Measurements from ENCODE around the gene GGCX. TPM values are rescaled to one million over a fixed set of nuclear protein-coding genes. Genes with fewer than 3 reads are reported as not detected.
A peak's percentile ranks its signal among the peaks of the same experiment; 100 is the strongest.

Gene GGCX
- total and polyA plus RNA-seq, 2 of the 13 experiments (the other 11 are each of a cell fraction or from before 2014, with no cell fraction given) = 72.5 to 103 TPM

DNA sequence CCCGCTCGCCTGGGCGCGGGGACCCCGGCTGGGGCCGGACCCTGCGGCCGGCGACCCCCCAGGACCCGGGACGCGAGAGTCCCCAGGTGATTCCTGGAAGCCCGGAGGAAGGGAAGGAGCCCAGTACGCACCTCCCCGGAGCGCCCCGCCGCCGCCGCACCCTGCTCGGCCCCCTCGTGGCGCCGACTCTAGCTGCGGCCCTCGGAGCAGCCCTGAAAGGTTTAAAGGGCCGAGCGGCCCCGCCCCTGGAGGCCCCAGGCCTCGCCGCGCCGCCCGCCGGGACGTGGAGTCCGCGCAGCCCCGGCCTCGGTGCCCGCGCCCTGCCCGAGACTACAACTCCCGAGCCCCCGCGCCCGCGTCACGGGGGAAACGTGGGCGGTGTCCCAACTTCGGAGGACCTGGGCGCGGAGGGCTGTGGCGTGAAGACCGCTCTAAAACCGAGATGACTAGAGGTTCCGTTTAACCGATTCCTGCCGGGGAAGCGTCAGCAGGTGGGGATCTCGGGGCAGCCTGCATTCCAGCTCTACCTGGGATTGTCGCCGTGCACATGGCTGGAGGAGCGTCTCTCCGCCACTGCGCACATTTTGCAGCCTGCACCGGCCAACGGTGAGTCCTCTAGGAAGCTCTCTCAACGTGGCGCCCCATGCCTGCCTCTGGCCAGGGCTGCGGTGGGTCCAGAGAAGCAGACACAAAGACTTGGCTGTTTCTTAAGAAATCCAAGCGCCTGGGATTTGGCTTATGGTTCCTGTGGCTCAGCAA is 41.4 kb upstream of the GGCX start, which contains the start of gene TMEM150A (continued):
- TF ChIP-seq, protein P1, sequence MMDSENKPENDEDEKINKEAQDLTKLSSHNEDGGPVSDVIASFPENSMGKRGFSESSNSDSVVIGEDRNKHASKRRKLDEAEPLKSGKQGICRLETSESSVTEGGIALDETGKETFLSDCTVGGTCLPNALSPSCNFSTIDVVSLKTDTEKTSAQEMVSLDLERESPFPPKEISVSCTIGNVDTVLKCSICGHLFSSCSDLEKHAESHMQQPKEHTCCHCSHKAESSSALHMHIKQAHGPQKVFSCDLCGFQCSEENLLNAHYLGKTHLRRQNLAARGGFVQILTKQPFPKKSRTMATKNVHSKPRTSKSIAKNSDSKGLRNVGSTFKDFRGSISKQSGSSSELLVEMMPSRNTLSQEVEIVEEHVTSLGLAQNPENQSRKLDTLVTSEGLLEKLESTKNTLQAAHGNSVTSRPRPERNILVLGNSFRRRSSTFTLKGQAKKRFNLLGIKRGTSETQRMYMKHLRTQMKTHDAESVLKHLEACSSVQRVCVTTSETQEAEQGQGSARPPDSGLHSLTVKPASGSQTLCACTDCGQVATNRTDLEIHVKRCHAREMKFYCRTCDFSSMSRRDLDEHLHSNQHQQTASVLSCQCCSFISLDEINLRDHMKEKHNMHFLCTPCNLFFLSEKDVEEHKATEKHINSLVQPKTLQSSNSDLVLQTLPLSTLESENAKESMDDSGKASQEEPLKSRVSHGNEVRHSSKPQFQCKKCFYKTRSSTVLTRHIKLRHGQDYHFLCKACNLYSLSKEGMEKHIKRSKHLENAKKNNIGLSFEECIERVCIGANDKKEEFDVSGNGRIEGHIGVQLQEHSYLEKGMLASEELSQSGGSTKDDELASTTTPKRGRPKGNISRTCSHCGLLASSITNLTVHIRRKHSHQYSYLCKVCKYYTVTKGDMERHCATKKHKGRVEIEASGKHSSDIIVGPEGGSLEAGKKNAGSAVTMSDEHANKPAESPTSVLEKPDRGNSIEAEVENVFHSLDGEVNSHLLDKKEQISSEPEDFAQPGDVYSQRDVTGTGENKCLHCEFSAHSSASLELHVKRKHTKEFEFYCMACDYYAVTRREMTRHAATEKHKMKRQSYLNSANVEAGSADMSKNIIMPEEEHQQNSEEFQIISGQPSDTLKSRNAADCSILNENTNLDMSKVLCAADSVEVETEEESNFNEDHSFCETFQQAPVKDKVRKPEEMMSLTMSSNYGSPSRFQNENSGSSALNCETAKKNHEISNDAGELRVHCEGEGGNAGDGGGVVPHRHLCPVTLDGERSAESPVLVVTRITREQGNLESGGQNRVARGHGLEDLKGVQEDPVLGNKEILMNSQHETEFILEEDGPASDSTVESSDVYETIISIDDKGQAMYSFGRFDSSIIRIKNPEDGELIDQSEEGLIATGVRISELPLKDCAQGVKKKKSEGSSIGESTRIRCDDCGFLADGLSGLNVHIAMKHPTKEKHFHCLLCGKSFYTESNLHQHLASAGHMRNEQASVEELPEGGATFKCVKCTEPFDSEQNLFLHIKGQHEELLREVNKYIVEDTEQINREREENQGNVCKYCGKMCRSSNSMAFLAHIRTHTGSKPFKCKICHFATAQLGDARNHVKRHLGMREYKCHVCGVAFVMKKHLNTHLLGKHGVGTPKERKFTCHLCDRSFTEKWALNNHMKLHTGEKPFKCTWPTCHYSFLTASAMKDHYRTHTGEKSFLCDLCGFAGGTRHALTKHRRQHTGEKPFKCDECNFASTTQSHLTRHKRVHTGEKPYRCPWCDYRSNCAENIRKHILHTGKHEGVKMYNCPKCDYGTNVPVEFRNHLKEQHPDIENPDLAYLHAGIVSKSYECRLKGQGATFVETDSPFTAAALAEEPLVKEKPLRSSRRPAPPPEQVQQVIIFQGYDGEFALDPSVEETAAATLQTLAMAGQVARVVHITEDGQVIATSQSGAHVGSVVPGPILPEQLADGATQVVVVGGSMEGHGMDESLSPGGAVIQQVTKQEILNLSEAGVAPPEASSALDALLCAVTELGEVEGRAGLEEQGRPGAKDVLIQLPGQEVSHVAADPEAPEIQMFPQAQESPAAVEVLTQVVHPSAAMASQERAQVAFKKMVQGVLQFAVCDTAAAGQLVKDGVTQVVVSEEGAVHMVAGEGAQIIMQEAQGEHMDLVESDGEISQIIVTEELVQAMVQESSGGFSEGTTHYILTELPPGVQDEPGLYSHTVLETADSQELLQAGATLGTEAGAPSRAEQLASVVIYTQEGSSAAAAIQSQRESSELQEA (CRISPR knock-in tag; IDR thresholded peaks at IDR 0.05; ENCODE audit: not compliant biosample characterization) = peak; percentile 62
- TF ChIP-seq IRX3 (CRISPR knock-in tag; IDR thresholded peaks at IDR 0.05; ENCODE audit: borderline replicate concordance, low read depth) (0 out of 2 replicates have a peak, but pooled peaks have one; percentile 84), ZNF225 (CRISPR knock-in tag; IDR thresholded peaks at IDR 0.05) (peak; percentile 85), ZNF383 (CRISPR knock-in tag; IDR thresholded peaks at IDR 0.05; ENCODE audit: borderline replicate concordance) (no peak), KLF12 (CRISPR knock-in tag; IDR thresholded peaks at IDR 0.05; ENCODE audit: borderline replicate concordance) (no peak; the same call in none of the 2 replicates), NFYB (CRISPR knock-in tag; IDR thresholded peaks at IDR 0.05) (no peak), SMARCC2 (IDR thresholded peaks at IDR 0.05) (no peak), USF2 (IDR thresholded peaks at IDR 0.05; ENCODE audit: low read depth, low read length) (no peak), USF2 (CRISPR knock-in tag; IDR thresholded peaks at IDR 0.05; ENCODE audit: borderline replicate concordance) (no peak; the same call in 1 of the 2 replicates), MAFK (conservative IDR thresholded peaks at IDR 0.05 in 1 of 2, IDR thresholded peaks at IDR 0.05 in 1 of 2; ENCODE audit: low read length in 2 of 2) (no peak), JUN (CRISPR knock-in tag; IDR thresholded peaks at IDR 0.05) (no peak), ATAD3A (CRISPR knock-in tag; IDR thresholded peaks at IDR 0.05) (no peak), ISL2 (CRISPR knock-in tag; IDR thresholded peaks at IDR 0.05) (no peak), SAFB2 (CRISPR knock-in tag; IDR thresholded peaks at IDR 0.05; ENCODE audit: borderline replicate concordance, low read depth) (0 out of 2 replicates have a peak, but pooled peaks have one; percentile 62), ZNF382 (CRISPR knock-in tag; IDR thresholded peaks at IDR 0.05; ENCODE audit: borderline replicate concordance) (no peak)
- TF ChIP-seq, protein P2, sequence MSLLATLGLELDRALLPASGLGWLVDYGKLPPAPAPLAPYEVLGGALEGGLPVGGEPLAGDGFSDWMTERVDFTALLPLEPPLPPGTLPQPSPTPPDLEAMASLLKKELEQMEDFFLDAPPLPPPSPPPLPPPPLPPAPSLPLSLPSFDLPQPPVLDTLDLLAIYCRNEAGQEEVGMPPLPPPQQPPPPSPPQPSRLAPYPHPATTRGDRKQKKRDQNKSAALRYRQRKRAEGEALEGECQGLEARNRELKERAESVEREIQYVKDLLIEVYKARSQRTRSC (CRISPR knock-in tag; IDR thresholded peaks at IDR 0.05; ENCODE audit: low read depth) = no peak

Data from HepG2 (cell line).